ENCODE measurements around the gene HMX1. TPM values are rescaled to one million over a fixed set of nuclear protein-coding genes. Genes with fewer than 3 reads are reported as not detected.

HMX1 gene
- total RNA-seq, result not detected in 2 replicates

GRCh38 chr4:8871417-8872401 is at the start of gene HMX1:
HMX1 (minus strand) TSS chr4:8871839; CDS start chr4:8871614, 225 bp downstream.

Data from smooth muscle cell of the umbilical artery (primary cell).